Chondrocyte (in vitro differentiated cells): ENCODE measurements around the gene GALNT17. TPM values are rescaled to one million over a fixed set of nuclear protein-coding genes. Genes with fewer than 3 reads are reported as not detected.

ENCODE experiments used
- DNase-seq: peaks from one replicate; pipeline ENCODE4 v3.0.0; 2021; ENCODE audit warnings: mixed read lengths, low spot score
- H3K27ac Mint-ChIP-seq: one replicate; pipeline ENCODE4 v1.8.0; 2021; ENCODE audit warnings: mild to moderate bottlenecking, moderate library complexity, mixed read lengths; ENCODE audit not compliant: unreplicated experiment
- H3K27me3 Mint-ChIP-seq: 2 replicates; pipeline ENCODE4 v1.8.0; 2021; ENCODE audit warnings: low read depth, mixed read lengths
- H3K36me3 Mint-ChIP-seq: 2 replicates; pipeline ENCODE4 v1.8.0; 2021; ENCODE audit warnings: low read depth, mixed read lengths
- H3K4me1 Mint-ChIP-seq: 2 replicates; pipeline ENCODE4 v1.8.0; 2021; ENCODE audit warnings: low read depth, mild to moderate bottlenecking, mixed read lengths
- H3K4me3 Mint-ChIP-seq: one replicate; pipeline ENCODE4 v1.8.0; 2021; ENCODE audit warnings: mild to moderate bottlenecking, moderate library complexity, mixed read lengths; ENCODE audit not compliant: unreplicated experiment
- H3K9me3 Mint-ChIP-seq: 2 replicates; pipeline ENCODE4 v1.8.0; 2021; ENCODE audit warnings: low read depth, mixed read lengths
- total RNA-seq: library from RNA; stranded (reverse); gene quantifications from 3 replicates; pipeline ENCODE4 v1.2.1, GENCODE V29; 2021
- TF ChIP-seq, protein P1 (sequence below): fragments of 200-600 bp; sonication (generic); IDR thresholded peaks from 2 replicates; pipeline ENCODE4 v1.5.0; 2021; ENCODE audit warnings: antibody characterized with exemption, mild to moderate bottlenecking, moderate library complexity

GALNT17 gene
- total RNA-seq, 1 donor from 2014 or later = 24.4 TPM

DNA sequence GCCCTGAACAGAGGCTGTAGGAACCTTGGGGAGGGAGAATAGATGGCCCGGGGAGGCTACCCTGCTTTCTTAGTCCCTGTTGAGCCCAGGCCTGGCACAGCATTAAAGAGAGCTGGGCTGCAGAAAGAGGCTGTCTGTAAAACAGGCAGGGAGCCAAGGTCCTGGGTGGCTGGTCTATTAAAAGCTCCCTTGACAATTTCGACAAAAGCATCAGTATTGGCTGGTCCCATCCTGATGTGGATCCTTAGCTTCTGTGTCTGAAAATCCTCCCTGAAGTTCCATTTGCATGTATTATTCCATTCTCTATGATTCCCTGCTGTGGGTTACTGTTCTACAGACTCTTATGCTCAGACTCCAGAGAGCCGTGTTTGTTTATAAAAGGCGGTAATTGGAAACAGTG, 158.5 kb downstream of the GALNT17 start:
- peak overlapping the region; percentile 19 for H3K27ac Mint-ChIP-seq
- TF ChIP-seq, protein P1, sequence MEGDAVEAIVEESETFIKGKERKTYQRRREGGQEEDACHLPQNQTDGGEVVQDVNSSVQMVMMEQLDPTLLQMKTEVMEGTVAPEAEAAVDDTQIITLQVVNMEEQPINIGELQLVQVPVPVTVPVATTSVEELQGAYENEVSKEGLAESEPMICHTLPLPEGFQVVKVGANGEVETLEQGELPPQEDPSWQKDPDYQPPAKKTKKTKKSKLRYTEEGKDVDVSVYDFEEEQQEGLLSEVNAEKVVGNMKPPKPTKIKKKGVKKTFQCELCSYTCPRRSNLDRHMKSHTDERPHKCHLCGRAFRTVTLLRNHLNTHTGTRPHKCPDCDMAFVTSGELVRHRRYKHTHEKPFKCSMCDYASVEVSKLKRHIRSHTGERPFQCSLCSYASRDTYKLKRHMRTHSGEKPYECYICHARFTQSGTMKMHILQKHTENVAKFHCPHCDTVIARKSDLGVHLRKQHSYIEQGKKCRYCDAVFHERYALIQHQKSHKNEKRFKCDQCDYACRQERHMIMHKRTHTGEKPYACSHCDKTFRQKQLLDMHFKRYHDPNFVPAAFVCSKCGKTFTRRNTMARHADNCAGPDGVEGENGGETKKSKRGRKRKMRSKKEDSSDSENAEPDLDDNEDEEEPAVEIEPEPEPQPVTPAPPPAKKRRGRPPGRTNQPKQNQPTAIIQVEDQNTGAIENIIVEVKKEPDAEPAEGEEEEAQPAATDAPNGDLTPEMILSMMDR = no peak
- H3K36me3 Mint-ChIP-seq = no peaks in the 10 kb centered on the region
- H3K27me3 Mint-ChIP-seq = no peaks in the 10 kb centered on the region
- DNase-seq = no peak
- peaks cover 31% of the 10 kb centered on the region for H3K4me1 Mint-ChIP-seq
- no peaks in the 10 kb centered on the region for H3K9me3 Mint-ChIP-seq
- H3K4me3 Mint-ChIP-seq = no peak overlapping the region

DNA sequence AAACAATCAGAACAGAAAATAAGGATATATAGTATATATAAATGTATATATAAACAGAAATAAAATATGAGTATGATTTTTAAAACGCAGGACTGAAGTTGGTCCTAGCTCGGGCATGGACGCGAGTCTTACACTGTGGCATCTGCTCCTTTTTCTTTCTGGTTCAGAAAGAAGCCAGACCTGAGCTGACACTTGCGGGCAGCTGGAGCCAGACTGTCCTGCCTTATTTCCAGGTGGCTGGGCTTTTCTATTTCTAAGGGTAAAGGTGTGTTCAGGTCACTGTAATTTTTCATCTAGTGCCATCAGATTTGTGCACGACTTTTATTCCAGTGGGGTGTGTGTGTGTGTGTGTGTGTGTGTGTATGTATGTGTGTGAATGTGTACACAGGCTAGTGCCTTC, 166.4 kb downstream of the GALNT17 start:
- no peaks in the 10 kb centered on the region for H3K36me3 Mint-ChIP-seq

DNA sequence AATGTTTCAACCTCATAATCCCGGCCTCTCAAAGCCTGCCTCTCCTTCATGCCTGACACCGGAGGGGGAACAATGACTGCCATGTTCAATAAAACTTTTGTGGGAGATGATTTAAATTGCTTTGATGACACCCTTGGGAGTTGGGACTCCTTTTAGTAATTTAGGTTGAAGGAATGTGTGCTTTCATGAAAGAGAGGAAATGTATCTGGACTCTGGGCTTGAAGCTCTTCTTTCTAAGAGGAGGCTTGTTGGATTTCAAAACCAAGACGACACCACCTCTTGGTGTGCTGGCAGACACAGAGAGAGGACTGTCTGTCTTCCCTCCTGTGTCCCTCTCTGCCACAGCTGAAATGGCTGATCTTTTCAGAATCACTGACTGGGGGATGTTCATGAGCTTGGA, 168.1 kb downstream of the GALNT17 start:
- H3K4me1 Mint-ChIP-seq = peaks cover 33% of the 10 kb centered on the region
- no peak for DNase-seq
- H3K36me3 Mint-ChIP-seq = no peaks in the 10 kb centered on the region
- H3K27ac Mint-ChIP-seq = peak overlapping the region; percentile 73
- no peak overlapping the region for H3K4me3 Mint-ChIP-seq
- no peaks in the 10 kb centered on the region for H3K27me3 Mint-ChIP-seq
- no peaks in the 10 kb centered on the region for H3K9me3 Mint-ChIP-seq
- TF ChIP-seq, protein P1 = no peak

More for the DNA sequence above, 166.4 kb downstream of the GALNT17 start:
- Mint-ChIP-seq H3K27me3 (no peaks in the 10 kb centered on the region), H3K4me1 (peaks cover 21% of the 10 kb centered on the region), H3K4me3 (no peak overlapping the region), H3K9me3 (no peaks in the 10 kb centered on the region), H3K27ac (no peak overlapping the region)
- TF ChIP-seq, protein P1 = no peak
- no peak for DNase-seq

DNA sequence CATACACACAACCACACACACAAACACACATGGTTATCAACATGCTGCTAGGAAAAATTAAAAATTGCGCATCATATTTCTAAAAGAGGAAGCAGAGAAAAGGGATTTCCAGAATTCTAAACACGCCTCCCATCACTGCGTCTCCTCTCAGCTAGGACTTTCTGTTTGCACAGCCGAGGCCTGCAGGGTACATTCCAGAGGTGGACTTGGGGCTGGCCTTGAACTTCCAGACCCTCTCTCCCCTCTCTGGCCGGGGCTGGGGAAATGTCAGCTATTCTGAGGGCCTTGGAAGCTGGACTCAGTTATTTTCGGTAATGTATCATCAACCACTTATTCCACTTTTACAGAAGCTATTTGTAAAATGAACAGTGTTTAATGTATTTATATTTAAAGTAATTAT, 168.7 kb downstream of the GALNT17 start:
- H3K4me1 Mint-ChIP-seq = peaks cover 38% of the 10 kb centered on the region
- DNase-seq = no peak
- no peaks in the 10 kb centered on the region for H3K36me3 Mint-ChIP-seq
- no peak overlapping the region for H3K4me3 Mint-ChIP-seq
- TF ChIP-seq, protein P1 = no peak
- H3K27ac Mint-ChIP-seq = peak overlapping the region; percentile 73
- no peaks in the 10 kb centered on the region for H3K27me3 Mint-ChIP-seq
- no peaks in the 10 kb centered on the region for H3K9me3 Mint-ChIP-seq

DNA sequence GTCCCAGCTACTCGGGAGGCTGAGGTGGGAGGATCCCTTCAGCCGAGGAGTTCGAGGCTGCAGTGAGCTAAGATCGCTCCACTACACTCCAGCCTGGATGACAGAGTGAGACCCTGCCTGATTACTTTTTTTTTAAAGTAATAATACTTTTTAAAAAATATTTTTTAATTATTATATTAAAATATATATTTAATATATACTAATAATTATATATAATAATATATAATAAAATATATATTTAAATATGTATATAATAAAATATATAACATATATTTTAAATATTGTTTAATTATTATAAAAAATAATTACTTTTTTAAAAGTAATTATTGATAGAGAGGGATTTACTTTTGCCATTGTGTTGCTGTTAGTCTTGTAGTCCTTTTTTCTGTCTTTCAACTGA, 169.2 kb downstream of the GALNT17 start:
- no peak overlapping the region for H3K27ac Mint-ChIP-seq
- no peak for DNase-seq
- H3K27me3 Mint-ChIP-seq = no peaks in the 10 kb centered on the region
- H3K9me3 Mint-ChIP-seq = no peaks in the 10 kb centered on the region
- peaks cover 35% of the 10 kb centered on the region for H3K4me1 Mint-ChIP-seq
- H3K36me3 Mint-ChIP-seq = no peaks in the 10 kb centered on the region
- TF ChIP-seq, protein P1 = no peak
- no peak overlapping the region for H3K4me3 Mint-ChIP-seq
